Astrocyte of the spinal cord (primary cell): ENCODE results near the gene ZNF423.
A peak's percentile ranks its signal among the peaks of the same experiment; 100 is the strongest.

Experiments
- DNase-seq: peaks from one replicate; pipeline ENCODE4 v3.0.0; 2011; ENCODE audit warnings: low read depth, low spot score
- H3K4me3 ChIP-seq: 2 replicates; pipeline ENCODE4 v1.5.1; 2011; ENCODE audit warnings: low read depth, mild to moderate bottlenecking, low read length, moderate library complexity
- in situ Hi-C: cut with HindIII; loops from 2 replicates; pipeline ENCODE4 v1.10.0; 2017; ENCODE audit warnings: low sequenced_read_pairs
- TF ChIP-seq, protein P1 (sequence below): IDR thresholded peaks from 2 replicates; pipeline ENCODE4 v1.5.1; 2012; ENCODE audit warnings: low read depth, mild to moderate bottlenecking, low read length, inconsistent platforms

ZNF423 gene

DNA sequence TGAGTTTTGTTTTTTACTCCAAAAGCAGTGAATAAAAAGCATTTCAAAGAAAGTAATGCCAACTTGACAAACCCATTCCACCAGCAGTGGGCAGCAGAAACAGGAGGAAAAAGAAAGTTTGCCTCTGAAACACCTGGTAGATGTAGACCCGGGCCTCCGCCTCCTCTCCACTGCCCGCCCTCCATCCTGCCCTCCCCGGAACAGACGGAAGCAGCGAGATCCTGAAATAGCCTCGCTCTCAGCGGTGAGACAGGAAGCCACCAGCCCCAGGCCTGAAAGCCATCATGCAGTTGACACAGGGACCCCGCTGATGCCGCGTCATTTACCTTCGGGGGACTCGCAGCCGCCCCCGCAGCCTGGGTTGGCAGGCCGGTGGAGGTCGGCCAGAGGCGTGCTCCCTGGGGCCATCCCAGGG lies 414.5 kb downstream of the ZNF423 start:
- in situ Hi-C loops, result no loop called here
- TF ChIP-seq, protein P1, sequence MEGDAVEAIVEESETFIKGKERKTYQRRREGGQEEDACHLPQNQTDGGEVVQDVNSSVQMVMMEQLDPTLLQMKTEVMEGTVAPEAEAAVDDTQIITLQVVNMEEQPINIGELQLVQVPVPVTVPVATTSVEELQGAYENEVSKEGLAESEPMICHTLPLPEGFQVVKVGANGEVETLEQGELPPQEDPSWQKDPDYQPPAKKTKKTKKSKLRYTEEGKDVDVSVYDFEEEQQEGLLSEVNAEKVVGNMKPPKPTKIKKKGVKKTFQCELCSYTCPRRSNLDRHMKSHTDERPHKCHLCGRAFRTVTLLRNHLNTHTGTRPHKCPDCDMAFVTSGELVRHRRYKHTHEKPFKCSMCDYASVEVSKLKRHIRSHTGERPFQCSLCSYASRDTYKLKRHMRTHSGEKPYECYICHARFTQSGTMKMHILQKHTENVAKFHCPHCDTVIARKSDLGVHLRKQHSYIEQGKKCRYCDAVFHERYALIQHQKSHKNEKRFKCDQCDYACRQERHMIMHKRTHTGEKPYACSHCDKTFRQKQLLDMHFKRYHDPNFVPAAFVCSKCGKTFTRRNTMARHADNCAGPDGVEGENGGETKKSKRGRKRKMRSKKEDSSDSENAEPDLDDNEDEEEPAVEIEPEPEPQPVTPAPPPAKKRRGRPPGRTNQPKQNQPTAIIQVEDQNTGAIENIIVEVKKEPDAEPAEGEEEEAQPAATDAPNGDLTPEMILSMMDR, result peak; percentile 7
- DNase-seq, result no peak
- H3K4me3 ChIP-seq, result no peak overlapping the region

DNA sequence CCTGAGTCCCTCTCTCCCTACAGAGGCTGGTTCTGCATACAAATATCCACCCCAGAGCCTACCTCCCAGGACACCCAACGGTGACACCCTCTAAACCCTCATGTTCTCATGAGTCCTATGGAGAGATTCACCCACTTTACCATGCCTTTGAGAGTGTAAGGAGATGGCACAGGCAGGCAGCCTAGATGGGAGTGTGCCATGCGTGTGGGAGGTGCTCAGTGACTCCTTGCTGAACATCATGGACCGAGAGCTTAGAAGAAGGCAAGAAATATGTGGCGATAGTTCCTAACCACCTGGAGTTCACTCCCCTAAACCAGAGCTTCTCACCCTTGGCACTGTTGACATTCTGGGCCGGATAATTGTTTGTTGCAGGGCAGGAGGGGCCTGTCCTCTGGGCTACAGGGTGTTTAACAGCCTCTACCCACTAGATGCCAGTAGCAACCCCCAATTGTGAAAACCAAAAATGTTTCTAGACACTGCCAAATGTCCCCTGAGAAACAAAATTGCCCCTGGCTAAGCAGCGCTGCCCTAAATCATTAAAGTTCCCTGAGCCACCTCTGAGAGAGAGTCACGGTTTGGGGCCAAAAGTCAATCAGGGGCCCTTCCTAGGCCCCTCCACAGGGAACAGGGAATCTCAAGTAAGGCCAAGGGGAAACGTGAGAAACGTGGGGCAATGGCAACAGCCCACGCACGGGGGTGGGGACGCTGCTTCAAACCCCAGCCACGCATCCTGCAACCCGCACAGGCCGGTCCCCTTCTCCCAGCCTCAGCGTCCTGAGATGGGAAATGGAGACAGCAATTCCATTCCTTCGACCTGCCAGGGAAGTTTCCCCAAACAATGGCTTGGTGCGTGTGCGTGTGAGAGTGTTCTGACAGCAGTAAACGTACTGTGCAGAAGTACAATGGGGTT lies 415.5 kb downstream of the ZNF423 start:
- DNase-seq, result no peak
- in situ Hi-C loops, result no loop called here
- H3K4me3 ChIP-seq, result no peak overlapping the region
- TF ChIP-seq, protein P1, result no peak

DNA sequence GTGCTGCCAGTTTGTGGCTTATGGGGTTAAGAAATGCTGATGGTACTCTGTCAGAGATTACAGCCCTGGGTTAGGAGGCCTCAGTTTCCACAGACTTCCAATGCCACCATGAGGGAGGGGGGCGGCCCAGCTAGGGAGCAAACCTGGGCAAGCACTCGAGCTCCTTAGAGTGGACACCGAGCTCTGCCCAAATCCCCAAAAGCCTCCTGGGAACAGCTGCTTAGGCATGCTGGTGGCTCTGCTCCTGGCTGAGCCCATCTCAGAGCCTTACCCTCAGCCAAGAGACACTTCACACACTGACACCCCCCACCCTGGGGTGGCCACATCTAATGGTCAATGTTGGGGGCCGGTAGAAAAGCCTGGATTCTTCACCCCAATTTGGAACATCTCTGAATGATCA lies 416.2 kb downstream of the ZNF423 start:
- TF ChIP-seq, protein P1, result no peak
- H3K4me3 ChIP-seq, result no peak overlapping the region
- DNase-seq, result no peak
- in situ Hi-C loops, result no loop called here

DNA sequence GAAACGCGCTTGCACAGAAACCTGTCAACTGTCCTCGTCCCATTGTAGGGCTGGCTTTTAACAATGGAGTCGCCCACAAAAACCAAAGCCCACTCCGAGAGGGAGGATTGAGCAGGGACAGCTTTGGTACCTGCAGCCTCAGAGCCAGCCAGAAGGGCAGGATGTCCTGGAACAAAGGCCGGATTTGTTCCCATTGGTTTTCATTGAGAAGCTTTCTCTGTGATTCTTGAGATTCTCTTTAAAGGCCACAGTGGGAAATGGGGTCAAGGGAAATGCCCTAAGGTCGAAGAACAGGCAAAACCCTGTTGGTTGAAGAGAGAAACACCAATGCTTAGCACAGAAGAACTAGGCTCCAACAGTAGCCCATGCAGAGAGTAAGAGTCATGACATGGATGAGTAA lies 416.9 kb downstream of the ZNF423 start:
- in situ Hi-C loops, result no loop called here
- H3K4me3 ChIP-seq, result no peak overlapping the region
- no peak for DNase-seq
- TF ChIP-seq, protein P1, result no peak
